SK-N-SH (cell line): ENCODE results near the gene FGFBP2. TPM values are rescaled to one million over a fixed set of nuclear protein-coding genes. Genes with fewer than 3 reads are reported as not detected.

Experiments used
- CTCF ChIA-PET: fragments of 300-600, 350-600 bp; formaldehyde crosslinking; extraction: SDS; loops from one replicate; lab custom pipeline; 2021; lab: Yijun Ruan, JAX
- POLR2A ChIA-PET: fragments of 350-600 bp; sonication (Branson Sonifier 250); formaldehyde crosslinking; extraction: SDS; loops from one replicate; lab custom pipeline; 2020; ENCODE audit warnings: antibody characterized with exemption, inconsistent platforms; lab: Yijun Ruan, JAX
- DNase-seq: peaks from one replicate; pipeline ENCODE4 v3.0.0; 2012
- H2AFZ ChIP-seq: fragments of 200-600 bp; sonication (generic); 2 replicates; pipeline ENCODE4 v1.8.1; 2016; ENCODE audit warnings: antibody characterized with exemption, mild to moderate bottlenecking, low read depth
- H3F3A ChIP-seq: fragments of 200-600 bp; sonication (generic); replicated peaks from 2 replicates; pipeline ENCODE3; 2016; ENCODE audit warnings: antibody characterized with exemption, mild to moderate bottlenecking; ENCODE audit not compliant: insufficient read depth
- H3K27ac ChIP-seq, 2 experiments: fragments of 200-500 bp in 1 of 2; fragments of 200-600 bp in 1 of 2; sonication (Bioruptor generic) in 1 of 2; sonication (generic), shearing (Covaris generic) in 1 of 2; 2 replicates each; pipeline versions ENCODE4 v1.5.1 to v1.6.1; 2014 to 2016; ENCODE audit warnings: low read depth in 2 of 2, inconsistent platforms in 1 of 2, low read length in 1 of 2, mild to moderate bottlenecking in 1 of 2, mixed read lengths in 1 of 2
- H3K27me3 ChIP-seq: fragments of 200-600 bp; sonication (generic), shearing (Covaris generic); 2 replicates; pipeline ENCODE4 v1.6.1; 2016; ENCODE audit warnings: mixed run types; ENCODE audit not compliant: insufficient read depth
- H3K36me3 ChIP-seq, 2 experiments: fragments of 200-500 bp in 1 of 2; fragments of 200-600 bp in 1 of 2; sonication (Bioruptor generic) in 1 of 2; sonication (generic) in 1 of 2; replicated peaks in 1 of 2; 2 replicates each; pipeline versions ENCODE3 to v1.5.1; 2014 to 2016; ENCODE audit warnings: low read length in 1 of 2, mild to moderate bottlenecking in 1 of 2; ENCODE audit not compliant: insufficient read depth in 2 of 2, control insufficient read depth in 1 of 2
- H3K4me1 ChIP-seq, 2 experiments: fragments of 200-500 bp in 1 of 2; fragments of 200-600 bp in 1 of 2; sonication (Bioruptor generic) in 1 of 2; sonication (generic), shearing (Covaris generic) in 1 of 2; 2 replicates each; pipeline versions ENCODE4 v1.5.1 to v1.6.1; 2014 to 2016; ENCODE audit warnings: low read depth in 1 of 2, low read length in 1 of 2, mixed run types in 1 of 2; ENCODE audit not compliant: insufficient read depth in 2 of 2, control insufficient read depth in 1 of 2
- H3K4me2 ChIP-seq: fragments of 200-600 bp; sonication (generic), shearing (Covaris generic); 2 replicates; pipeline ENCODE4 v1.6.1; 2017; ENCODE audit warnings: mixed run types
- H3K4me3 ChIP-seq, 2 experiments: fragments of 200-500 bp in 1 of 2; fragments of 200-600 bp in 1 of 2; sonication (Bioruptor generic) in 1 of 2; sonication (generic), shearing (Covaris generic) in 1 of 2; 2 replicates each; pipeline versions ENCODE4 v1.5.1 to v1.8.1; 2014 to 2016; ENCODE audit warnings: low read depth in 2 of 2, inconsistent platforms in 1 of 2, low read length in 1 of 2, mild to moderate bottlenecking in 1 of 2, mixed read lengths in 1 of 2, moderate library complexity in 1 of 2
- H3K79me2 ChIP-seq: fragments of 200-600 bp; sonication (generic); 2 replicates; pipeline ENCODE4 v1.8.1; 2017; ENCODE audit warnings: mild to moderate bottlenecking; ENCODE audit not compliant: insufficient read depth
- H3K9ac ChIP-seq: fragments of 200-600 bp; sonication (generic); 2 replicates; pipeline ENCODE4 v1.6.1; 2017; ENCODE audit warnings: mixed run types
- H3K9me2 ChIP-seq: fragments of 200-600 bp; sonication (generic); 2 replicates; pipeline ENCODE4 v1.6.1; 2017; ENCODE audit warnings: mixed run types
- H3K9me3 ChIP-seq: fragments of 200-600 bp; sonication (generic); 2 replicates; pipeline ENCODE4 v1.6.1; 2017; ENCODE audit warnings: mixed run types, mild to moderate bottlenecking, moderate library complexity
- H4K20me1 ChIP-seq: fragments of 200-600 bp; sonication (generic); 2 replicates; pipeline ENCODE4 v1.6.1; 2017; ENCODE audit warnings: mild to moderate bottlenecking, mixed run types; ENCODE audit not compliant: insufficient read depth
- CHD2 ChIP-seq: fragments of 150-350 bp; IDR thresholded peaks from 2 replicates; pipeline ENCODE4 v1.6.1; 2018; ENCODE audit warnings: low read length; ENCODE audit not compliant: partially characterized antibody
- ELF1 ChIP-seq: IDR thresholded peaks from 2 replicates; pipeline ENCODE4 v1.4.0; 2012
- EZH2phosphoT487 ChIP-seq: fragments of 200-600 bp; sonication (generic); IDR thresholded peaks from 2 replicates; pipeline ENCODE4 v1.6.1; 2017; ENCODE audit warnings: low read depth, mixed run types, mild to moderate bottlenecking, antibody characterized with exemption, moderate library complexity, borderline replicate concordance
- FOSL2 ChIP-seq: IDR thresholded peaks from 2 replicates; pipeline ENCODE4 v1.4.0; 2012; ENCODE audit warnings: low read depth, mild to moderate bottlenecking, moderate library complexity, borderline replicate concordance
- MAX ChIP-seq: IDR thresholded peaks from 2 replicates; pipeline ENCODE4 v1.4.0; 2012; ENCODE audit warnings: low read depth
- NFIC ChIP-seq: IDR thresholded peaks from 2 replicates; pipeline ENCODE4 v1.4.0; 2012; ENCODE audit warnings: borderline replicate concordance
- PBX3 ChIP-seq: IDR thresholded peaks from 2 replicates; pipeline ENCODE4; 2012
- POLR2AphosphoS5 ChIP-seq: IDR thresholded peaks from 2 replicates; pipeline ENCODE4 v1.6.1; 2012; ENCODE audit warnings: low read depth, low read length
- RCOR1 ChIP-seq: fragments of 150-350 bp; IDR thresholded peaks from 2 replicates; pipeline ENCODE4 v1.6.1; 2017; ENCODE audit warnings: antibody characterized with exemption, low read length
- RXRA ChIP-seq: IDR thresholded peaks from 2 replicates; pipeline ENCODE4 v1.4.0; 2012; ENCODE audit warnings: low read depth, mild to moderate bottlenecking, borderline replicate concordance
- SMC3 ChIP-seq: IDR thresholded peaks from 2 replicates; pipeline ENCODE4 v1.6.1; 2012; ENCODE audit warnings: low read depth, low read length, improper control_type of control experiment
- TCF12 ChIP-seq: IDR thresholded peaks from 2 replicates; pipeline ENCODE4 v1.4.0; 2012
- WGBS: methylation state at CpG from one replicate; pipeline ENCODE4 v1.1.6; 2017; ENCODE audit warnings: low lambda C conversion rate; 5-methylcytosine and 5-hydroxymethylcytosine counted together
- polyA plus RNA-seq, 3 experiments: library from polyadenylated mRNA; depleted of rRNA; stranded (reverse); fragments of >200 nt; gene quantifications; 2 replicates each; pipeline ENCODE4 v1.2.3, GENCODE V29; 2012

FGFBP2 gene
- polyA plus RNA-seq, 1 of the 3 experiments (the other 2 are of a cell fraction), result 0.62 TPM

GRCh38 chr4:15936495-15936894 is 26.5 kb downstream of the FGFBP2 start:
- H3K4me2 ChIP-seq, result no peak overlapping the region
- ChIA-PET POLR2A (no interaction called here), CTCF (interaction anchor here (1.7 to 4.4 kb wide), 3 partner anchors 19 to 65 kb away, joined by 6 to 22 read pairs (median 7); no protein-coding TSS in a partner anchor)
- H4K20me1 ChIP-seq, result no peaks in the 10 kb centered on the region
- H3K79me2 ChIP-seq, result no peaks in the 10 kb centered on the region
- H2AFZ ChIP-seq, result no peak overlapping the region
- H3K36me3 ChIP-seq, result no peaks in the 10 kb centered on the region
- DNase-seq, result no peak
- no peaks in the 10 kb centered on the region for H3K9me3 ChIP-seq
- 48% methylated on average over 3 of the region's 4 CpGs for WGBS
- H3K4me1 ChIP-seq, result no peaks in the 10 kb centered on the region
- H3K9ac ChIP-seq, result no peak overlapping the region
- H3K9me2 ChIP-seq, result no peaks in the 10 kb centered on the region
- no peaks in the 10 kb centered on the region; the same call in 1 of the 2 replicates for H3K27me3 ChIP-seq
- TF ChIP-seq RCOR1, result no peak
- no peak for TF ChIP-seq TCF12
- no peak for TF ChIP-seq NFIC
- TF ChIP-seq ELF1, result no peak
- no peaks in the 10 kb centered on the region for H3F3A ChIP-seq
- H3K27ac ChIP-seq, result no peak overlapping the region
- H3K4me3 ChIP-seq, result no peak overlapping the region

- ChIA-PET POLR2A (no interaction called here), CTCF (interaction anchor here (1.7 to 3.5 kb wide), 3 partner anchors 20 to 65 kb away, joined by 6 to 13 read pairs (median 7); no protein-coding TSS in a partner anchor)
- Histone ChIP-seq H2AFZ (no peak overlapping the region), H3F3A (no peaks in the 10 kb centered on the region), H4K20me1 (no peaks in the 10 kb centered on the region), H3K4me1 (no peaks in the 10 kb centered on the region), H3K27ac (no peak overlapping the region), H3K4me2 (no peak overlapping the region), H3K9me2 (no peaks in the 10 kb centered on the region), H3K4me3 (no peak overlapping the region), H3K27me3 (no peaks in the 10 kb centered on the region; the same call in 1 of the 2 replicates), H3K9me3 (no peaks in the 10 kb centered on the region), H3K79me2 (no peaks in the 10 kb centered on the region), H3K36me3 (no peaks in the 10 kb centered on the region), H3K9ac (no peak overlapping the region)
- DNase-seq, result no peak
- TF ChIP-seq FOSL2 (no peak), MAX (no peak), NFIC (no peak), CHD2 (no peak), RCOR1 (no peak), POLR2AphosphoS5 (no peak), PBX3 (no peak), RXRA (no peak), EZH2phosphoT487 (no peak), SMC3 (no peak)
- WGBS, result 67% methylated on average over 9 of the region's 10 CpGs
Observed at GRCh38 chr4:15935504-15936402, 27.2 kb downstream of the FGFBP2 start.
